ENCODE results near the gene OGDH.

The OGDH gene

DNA sequence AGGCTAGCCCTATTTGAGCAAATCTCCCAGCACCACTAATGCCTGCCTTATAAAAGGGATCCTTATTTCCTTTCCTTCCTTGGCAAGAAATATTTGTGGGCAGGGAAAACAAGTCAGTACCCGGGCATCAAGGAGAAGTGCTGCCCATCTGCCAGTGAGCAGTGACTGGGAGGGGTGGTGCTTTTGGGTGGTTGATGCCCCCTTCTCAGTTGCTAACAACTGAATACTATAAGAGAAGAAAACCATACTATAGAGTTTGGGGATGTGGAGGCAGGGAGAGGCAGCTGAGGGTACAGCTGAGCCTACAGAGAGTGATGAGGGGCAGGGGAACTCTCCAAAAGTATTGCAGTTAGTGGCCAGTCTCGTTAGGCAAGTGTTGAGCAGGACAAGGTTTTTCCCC, 39.3 kb downstream of the OGDH start (continued):
- TF ChIP-seq ZNF239 (tag by site-specific recombination; IDR thresholded peaks at IDR 0.05) = no peak
- TF ChIP-seq ZNF514 (tag by site-specific recombination; IDR thresholded peaks at IDR 0.05) = no peak
- TF ChIP-seq ZNF266 (tag by site-specific recombination; IDR thresholded peaks at IDR 0.05; ENCODE audit: low read depth) = no peak
- TF ChIP-seq, protein P1, sequence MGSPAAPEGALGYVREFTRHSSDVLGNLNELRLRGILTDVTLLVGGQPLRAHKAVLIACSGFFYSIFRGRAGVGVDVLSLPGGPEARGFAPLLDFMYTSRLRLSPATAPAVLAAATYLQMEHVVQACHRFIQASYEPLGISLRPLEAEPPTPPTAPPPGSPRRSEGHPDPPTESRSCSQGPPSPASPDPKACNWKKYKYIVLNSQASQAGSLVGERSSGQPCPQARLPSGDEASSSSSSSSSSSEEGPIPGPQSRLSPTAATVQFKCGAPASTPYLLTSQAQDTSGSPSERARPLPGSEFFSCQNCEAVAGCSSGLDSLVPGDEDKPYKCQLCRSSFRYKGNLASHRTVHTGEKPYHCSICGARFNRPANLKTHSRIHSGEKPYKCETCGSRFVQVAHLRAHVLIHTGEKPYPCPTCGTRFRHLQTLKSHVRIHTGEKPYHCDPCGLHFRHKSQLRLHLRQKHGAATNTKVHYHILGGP (tag by site-specific recombination; IDR thresholded peaks at IDR 0.05) = no peak
- no peak for TF ChIP-seq ZNF184 (tag by site-specific recombination; IDR thresholded peaks at IDR 0.05)
- no peak for TF ChIP-seq ZNF600 (tag by site-specific recombination; IDR thresholded peaks at IDR 0.05)

DNA sequence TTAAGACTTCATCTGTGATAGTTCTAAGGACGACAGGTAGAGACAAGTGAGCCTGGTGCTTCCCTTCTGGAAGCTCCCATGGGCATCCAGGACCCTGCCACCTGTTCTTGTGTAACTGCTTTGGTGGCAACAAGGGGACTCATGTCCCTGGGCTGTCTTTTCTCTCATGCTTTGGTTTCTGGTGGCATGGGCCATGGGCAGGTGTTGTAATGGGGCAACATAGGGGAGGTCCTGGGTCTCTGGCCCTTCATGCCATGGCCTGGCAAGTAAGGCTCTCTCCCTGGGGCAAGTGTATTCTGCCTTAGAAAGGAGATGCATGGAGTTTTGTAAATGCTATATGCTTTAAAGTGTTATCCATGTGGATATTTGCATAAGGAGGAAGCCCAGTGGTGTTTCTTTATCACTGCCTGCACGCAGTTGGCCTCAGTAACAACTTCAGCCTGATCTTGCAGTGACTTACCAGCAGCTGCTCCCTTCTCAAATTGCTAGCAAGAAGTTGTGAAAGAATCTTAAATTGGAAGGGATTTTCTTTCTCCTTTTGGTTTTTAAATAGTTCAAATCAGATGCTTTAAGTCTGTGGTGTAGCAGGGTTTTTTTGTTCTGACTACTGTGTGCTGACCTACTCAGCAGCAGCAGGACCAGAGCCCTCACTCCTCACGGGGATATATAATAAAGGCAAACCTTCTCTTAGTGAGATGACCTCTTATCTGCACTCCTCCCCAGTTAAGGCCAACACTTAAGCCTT, 39.9 kb downstream of the OGDH start:
- H3K36me3 ChIP-seq (ENCODE audit: control insufficient read depth in 2 of 2, insufficient read depth in 1 of 2, low read length in 2 of 2) = peaks cover 0 to 32% of the 10 kb centered on the region in 2 experiments; a peak in 2 of 3 replicates
- H3K27ac ChIP-seq (ENCODE audit: extremely low read depth, low read depth, low read length) = no peak overlapping the region

More for the DNA sequence above, 39.9 kb downstream of the OGDH start:
- POLR2A ChIA-PET = no interaction called here
- TF ChIP-seq HOXA7 (CRISPR knock-in tag; IDR thresholded peaks at IDR 0.05; ENCODE audit: borderline replicate concordance) = no peak
- TF ChIP-seq ZNF629 (tag by site-specific recombination; IDR thresholded peaks at IDR 0.05) = no peak
- TF ChIP-seq, protein P2, sequence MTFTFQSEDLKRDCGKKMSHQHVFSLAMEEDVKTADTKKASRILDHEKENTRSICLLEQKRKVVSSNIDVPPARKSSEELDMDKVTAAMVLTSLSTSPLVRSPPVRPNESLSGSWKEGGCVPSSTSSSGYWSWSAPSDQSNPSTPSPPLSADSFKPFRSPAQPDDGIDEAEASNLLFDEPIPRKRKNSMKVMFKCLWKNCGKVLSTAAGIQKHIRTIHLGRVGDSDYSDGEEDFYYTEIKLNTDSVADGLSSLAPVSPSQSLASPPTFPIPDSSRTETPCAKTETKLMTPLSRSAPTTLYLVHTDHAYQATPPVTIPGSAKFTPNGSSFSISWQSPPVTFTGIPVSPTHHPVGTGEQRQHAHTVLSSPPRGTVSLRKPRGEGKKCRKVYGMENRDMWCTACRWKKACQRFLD (tag by site-specific recombination; IDR thresholded peaks at IDR 0.05) = no peak
- TF ChIP-seq ZNF302 (tag by site-specific recombination; IDR thresholded peaks at IDR 0.05; ENCODE audit: low read depth) = no peak
- no peak for TF ChIP-seq IKZF3 (tag by site-specific recombination; IDR thresholded peaks at IDR 0.05)
- TF ChIP-seq RBAK (tag by site-specific recombination; IDR thresholded peaks at IDR 0.05) = no peak
- TF ChIP-seq OSR2 (tag by site-specific recombination; IDR thresholded peaks at IDR 0.05) = no peak
- no peak for TF ChIP-seq ZNF114 (tag by site-specific recombination; IDR thresholded peaks at IDR 0.05)
- TF ChIP-seq, protein P3, sequence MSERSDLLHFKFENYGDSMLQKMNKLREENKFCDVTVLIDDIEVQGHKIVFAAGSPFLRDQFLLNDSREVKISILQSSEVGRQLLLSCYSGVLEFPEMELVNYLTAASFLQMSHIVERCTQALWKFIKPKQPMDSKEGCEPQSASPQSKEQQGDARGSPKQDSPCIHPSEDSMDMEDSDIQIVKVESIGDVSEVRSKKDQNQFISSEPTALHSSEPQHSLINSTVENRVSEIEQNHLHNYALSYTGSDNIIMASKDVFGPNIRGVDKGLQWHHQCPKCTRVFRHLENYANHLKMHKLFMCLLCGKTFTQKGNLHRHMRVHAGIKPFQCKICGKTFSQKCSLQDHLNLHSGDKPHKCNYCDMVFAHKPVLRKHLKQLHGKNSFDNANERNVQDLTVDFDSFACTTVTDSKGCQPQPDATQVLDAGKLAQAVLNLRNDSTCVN (tag by site-specific recombination; optimal IDR thresholded peaks at IDR 0.05) = no peak
- TF ChIP-seq, protein P4, sequence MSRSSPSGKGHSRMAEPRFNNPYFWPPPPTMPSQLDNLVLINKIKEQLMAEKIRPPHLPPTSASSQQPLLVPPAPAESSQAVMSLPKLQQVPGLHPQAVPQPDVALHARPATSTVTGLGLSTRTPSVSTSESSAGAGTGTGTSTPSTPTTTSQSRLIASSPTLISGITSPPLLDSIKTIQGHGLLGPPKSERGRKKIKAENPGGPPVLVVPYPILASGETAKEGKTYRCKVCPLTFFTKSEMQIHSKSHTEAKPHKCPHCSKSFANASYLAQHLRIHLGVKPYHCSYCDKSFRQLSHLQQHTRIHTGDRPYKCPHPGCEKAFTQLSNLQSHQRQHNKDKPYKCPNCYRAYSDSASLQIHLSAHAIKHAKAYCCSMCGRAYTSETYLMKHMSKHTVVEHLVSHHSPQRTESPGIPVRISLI (tag by site-specific recombination; IDR thresholded peaks at IDR 0.05) = no peak
- TF ChIP-seq ZNF140 (tag by site-specific recombination; IDR thresholded peaks at IDR 0.05) = no peak
- TF ChIP-seq ZNF473 (tag by site-specific recombination; IDR thresholded peaks at IDR 0.05) = no peak
- TF ChIP-seq YY2 (tag by site-specific recombination; IDR thresholded peaks at IDR 0.05) = no peak
- no peak for TF ChIP-seq ZSCAN16 (tag by site-specific recombination; IDR thresholded peaks at IDR 0.05)
- no peak for TF ChIP-seq ZNF514 (tag by site-specific recombination; IDR thresholded peaks at IDR 0.05)
- TF ChIP-seq ZNF521 (tag by site-specific recombination; IDR thresholded peaks at IDR 0.05) = no peak
- TF ChIP-seq WT1 (tag by site-specific recombination; IDR thresholded peaks at IDR 0.05) = no peak
- TF ChIP-seq, protein P5, sequence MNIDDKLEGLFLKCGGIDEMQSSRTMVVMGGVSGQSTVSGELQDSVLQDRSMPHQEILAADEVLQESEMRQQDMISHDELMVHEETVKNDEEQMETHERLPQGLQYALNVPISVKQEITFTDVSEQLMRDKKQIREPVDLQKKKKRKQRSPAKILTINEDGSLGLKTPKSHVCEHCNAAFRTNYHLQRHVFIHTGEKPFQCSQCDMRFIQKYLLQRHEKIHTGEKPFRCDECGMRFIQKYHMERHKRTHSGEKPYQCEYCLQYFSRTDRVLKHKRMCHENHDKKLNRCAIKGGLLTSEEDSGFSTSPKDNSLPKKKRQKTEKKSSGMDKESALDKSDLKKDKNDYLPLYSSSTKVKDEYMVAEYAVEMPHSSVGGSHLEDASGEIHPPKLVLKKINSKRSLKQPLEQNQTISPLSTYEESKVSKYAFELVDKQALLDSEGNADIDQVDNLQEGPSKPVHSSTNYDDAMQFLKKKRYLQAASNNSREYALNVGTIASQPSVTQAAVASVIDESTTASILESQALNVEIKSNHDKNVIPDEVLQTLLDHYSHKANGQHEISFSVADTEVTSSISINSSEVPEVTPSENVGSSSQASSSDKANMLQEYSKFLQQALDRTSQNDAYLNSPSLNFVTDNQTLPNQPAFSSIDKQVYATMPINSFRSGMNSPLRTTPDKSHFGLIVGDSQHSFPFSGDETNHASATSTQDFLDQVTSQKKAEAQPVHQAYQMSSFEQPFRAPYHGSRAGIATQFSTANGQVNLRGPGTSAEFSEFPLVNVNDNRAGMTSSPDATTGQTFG (tag by site-specific recombination; IDR thresholded peaks at IDR 0.05; ENCODE audit: borderline replicate concordance) = no peak
- Histone ChIP-seq H3K4me3 (ENCODE audit: low read depth, low read length) (no peak overlapping the region), H3K4me1 (ENCODE audit: control insufficient read depth, insufficient read depth, low read length) (no peaks in the 10 kb centered on the region), H3K9me3 (ENCODE audit: control insufficient read depth, insufficient read depth, low read depth, low read length) (no peaks in the 10 kb centered on the region)
- CTCF ChIA-PET = no interaction called here
